ENCODE data around the gene ZNF609.

GRCh38 chr15:64456634-64457108 lies 3.7 kb upstream of the ZNF609 start:
- TF ChIP-seq ZNF565 (CRISPR knock-in tag; conservative IDR thresholded peaks at IDR 0.05; ENCODE audit: low read depth) (no peak), ARNTL (CRISPR knock-in tag; IDR thresholded peaks at IDR 0.05; ENCODE audit: borderline replicate concordance, low read depth) (no peak), TOX (CRISPR knock-in tag; IDR thresholded peaks at IDR 0.05; ENCODE audit: borderline replicate concordance) (no peak), PPARA (CRISPR knock-in tag; IDR thresholded peaks at IDR 0.05; ENCODE audit: borderline replicate concordance) (no peak), RARB (CRISPR knock-in tag; IDR thresholded peaks at IDR 0.05) (no peak), GLIS3 (CRISPR knock-in tag; IDR thresholded peaks at IDR 0.05) (no peak), CSDC2 (CRISPR knock-in tag; IDR thresholded peaks at IDR 0.05) (no peak), ZFP30 (CRISPR knock-in tag; IDR thresholded peaks at IDR 0.05) (no peak), SNAI2 (CRISPR knock-in tag; IDR thresholded peaks at IDR 0.05) (no peak)
- TF ChIP-seq, protein P1, sequence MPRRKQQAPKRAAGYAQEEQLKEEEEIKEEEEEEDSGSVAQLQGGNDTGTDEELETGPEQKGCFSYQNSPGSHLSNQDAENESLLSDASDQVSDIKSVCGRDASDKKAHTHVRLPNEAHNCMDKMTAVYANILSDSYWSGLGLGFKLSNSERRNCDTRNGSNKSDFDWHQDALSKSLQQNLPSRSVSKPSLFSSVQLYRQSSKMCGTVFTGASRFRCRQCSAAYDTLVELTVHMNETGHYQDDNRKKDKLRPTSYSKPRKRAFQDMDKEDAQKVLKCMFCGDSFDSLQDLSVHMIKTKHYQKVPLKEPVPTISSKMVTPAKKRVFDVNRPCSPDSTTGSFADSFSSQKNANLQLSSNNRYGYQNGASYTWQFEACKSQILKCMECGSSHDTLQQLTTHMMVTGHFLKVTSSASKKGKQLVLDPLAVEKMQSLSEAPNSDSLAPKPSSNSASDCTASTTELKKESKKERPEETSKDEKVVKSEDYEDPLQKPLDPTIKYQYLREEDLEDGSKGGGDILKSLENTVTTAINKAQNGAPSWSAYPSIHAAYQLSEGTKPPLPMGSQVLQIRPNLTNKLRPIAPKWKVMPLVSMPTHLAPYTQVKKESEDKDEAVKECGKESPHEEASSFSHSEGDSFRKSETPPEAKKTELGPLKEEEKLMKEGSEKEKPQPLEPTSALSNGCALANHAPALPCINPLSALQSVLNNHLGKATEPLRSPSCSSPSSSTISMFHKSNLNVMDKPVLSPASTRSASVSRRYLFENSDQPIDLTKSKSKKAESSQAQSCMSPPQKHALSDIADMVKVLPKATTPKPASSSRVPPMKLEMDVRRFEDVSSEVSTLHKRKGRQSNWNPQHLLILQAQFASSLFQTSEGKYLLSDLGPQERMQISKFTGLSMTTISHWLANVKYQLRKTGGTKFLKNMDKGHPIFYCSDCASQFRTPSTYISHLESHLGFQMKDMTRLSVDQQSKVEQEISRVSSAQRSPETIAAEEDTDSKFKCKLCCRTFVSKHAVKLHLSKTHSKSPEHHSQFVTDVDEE (CRISPR knock-in tag; IDR thresholded peaks at IDR 0.05): no peak
- TF ChIP-seq, protein P2, sequence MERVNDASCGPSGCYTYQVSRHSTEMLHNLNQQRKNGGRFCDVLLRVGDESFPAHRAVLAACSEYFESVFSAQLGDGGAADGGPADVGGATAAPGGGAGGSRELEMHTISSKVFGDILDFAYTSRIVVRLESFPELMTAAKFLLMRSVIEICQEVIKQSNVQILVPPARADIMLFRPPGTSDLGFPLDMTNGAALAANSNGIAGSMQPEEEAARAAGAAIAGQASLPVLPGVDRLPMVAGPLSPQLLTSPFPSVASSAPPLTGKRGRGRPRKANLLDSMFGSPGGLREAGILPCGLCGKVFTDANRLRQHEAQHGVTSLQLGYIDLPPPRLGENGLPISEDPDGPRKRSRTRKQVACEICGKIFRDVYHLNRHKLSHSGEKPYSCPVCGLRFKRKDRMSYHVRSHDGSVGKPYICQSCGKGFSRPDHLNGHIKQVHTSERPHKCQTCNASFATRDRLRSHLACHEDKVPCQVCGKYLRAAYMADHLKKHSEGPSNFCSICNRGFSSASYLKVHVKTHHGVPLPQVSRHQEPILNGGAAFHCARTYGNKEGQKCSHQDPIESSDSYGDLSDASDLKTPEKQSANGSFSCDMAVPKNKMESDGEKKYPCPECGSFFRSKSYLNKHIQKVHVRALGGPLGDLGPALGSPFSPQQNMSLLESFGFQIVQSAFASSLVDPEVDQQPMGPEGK (CRISPR knock-in tag; IDR thresholded peaks at IDR 0.05; ENCODE audit: borderline replicate concordance): no peak

Measured in SK-N-SH treated with all-trans-retinoic acid at 6 μM for 48 hours (cell line).